Measurements from ENCODE around the gene ZEB1.
"Not testable (repeated sequence)": the region's sequence is repeated elsewhere in the genome, so short reads cannot be mapped to it uniquely, and the experiment has no call there.

The ZEB1 gene

DNA sequence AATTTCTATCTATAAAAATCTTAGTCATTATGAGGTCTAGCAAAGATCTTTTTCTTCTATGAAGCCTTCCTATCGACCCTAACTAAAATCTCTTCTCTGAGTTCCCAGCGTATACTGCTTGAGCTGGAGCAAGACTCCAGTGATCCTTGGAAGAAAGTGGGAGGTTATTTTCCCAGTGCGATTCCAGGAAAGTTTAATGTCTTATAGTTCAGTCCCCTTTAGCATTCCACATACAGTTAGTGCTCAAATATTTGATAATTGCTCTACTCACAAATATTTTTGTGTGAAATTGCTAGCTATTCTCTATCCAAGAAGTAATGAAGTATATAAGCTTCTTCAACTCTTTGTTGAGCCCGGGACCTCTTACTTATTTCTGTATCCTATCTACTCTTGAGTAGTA, 47.7 kb downstream of the ZEB1 start:
- DNase-seq (ENCODE audit: low spot score): no peak

DNA sequence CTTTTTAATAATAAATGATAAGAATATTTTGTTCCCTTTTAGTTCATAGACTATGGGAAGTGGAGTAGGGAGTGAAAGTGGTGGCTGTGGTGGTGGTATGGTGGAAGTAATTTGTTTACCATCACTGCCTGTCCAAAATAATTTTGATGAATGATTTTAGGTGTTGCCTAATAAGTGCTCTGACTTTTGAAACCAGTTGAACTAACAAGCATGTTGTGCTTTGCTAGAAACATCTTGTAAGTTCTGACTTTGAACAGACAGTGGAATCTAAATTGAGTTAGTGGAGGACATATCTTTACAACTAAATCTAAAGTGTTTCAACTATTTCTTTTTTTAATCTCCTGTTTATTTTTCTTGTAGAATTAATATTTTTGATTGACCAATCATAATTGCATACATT, 49.7 kb downstream of the ZEB1 start:
- no peak for DNase-seq (ENCODE audit: low spot score)

DNA sequence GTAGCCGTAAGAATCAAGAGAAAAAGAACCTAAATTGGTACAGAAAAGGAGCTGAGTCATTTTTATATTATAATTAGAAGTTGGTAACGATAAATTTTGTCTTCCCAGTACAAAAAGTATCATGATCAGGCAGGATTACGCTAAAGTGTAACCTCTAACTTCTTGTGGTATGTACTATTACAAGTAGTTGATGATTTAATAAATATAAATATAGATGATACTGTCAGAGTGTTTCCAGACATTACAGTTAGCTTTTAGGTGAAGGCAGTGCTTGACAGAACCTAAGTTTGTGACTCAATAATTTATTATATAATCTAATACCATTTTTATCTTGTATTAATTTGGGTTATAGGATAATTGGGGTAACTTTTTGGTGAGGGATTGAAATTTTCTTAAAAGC, 53.4 kb downstream of the ZEB1 start:
- no peak for DNase-seq (ENCODE audit: low spot score)

DNA sequence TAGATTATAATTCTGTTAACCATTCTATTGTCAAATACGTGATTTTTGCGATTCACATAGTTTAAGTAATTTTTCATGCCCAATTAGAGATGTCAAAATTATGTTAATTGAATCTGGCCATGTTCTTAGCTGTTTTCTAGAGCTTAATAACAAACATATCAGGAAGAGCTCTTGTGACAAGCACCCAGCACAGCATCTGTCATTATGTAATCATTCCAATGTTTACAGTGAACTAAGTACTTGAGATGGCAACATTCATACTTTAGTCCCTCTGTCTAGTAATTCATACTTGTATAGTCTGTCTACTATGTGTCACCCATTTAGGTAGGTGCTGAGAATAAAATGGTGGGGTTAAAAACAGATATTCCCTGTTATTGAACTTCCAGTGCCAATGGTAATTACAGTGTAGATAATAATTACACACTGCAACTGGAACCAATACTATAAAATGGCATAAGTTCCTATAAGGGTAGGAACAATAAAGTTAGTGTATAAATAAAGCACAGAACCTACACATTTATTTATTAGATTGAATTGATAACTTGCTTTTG, 55.2 kb downstream of the ZEB1 start:
- DNase-seq (ENCODE audit: low spot score): no peak

DNA sequence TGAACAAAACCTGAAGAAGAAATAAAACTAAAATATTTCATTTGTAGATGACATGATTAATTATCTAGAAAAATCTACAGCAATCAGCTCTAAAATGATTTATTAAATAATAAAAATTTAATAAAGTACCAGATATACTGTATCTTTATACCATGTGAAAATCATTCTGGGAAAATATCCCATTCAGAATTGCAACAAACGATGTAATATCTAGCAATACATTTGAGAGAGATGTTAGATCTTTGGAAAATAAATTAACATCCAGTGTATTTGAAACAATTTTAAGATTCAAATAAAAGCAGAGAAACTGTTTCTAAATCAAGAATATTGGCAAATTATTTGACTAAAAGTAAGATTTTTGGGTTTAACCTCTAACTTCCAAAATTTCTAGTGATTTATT, 62.2 kb downstream of the ZEB1 start:
- DNase-seq (ENCODE audit: low spot score): no peak

DNA sequence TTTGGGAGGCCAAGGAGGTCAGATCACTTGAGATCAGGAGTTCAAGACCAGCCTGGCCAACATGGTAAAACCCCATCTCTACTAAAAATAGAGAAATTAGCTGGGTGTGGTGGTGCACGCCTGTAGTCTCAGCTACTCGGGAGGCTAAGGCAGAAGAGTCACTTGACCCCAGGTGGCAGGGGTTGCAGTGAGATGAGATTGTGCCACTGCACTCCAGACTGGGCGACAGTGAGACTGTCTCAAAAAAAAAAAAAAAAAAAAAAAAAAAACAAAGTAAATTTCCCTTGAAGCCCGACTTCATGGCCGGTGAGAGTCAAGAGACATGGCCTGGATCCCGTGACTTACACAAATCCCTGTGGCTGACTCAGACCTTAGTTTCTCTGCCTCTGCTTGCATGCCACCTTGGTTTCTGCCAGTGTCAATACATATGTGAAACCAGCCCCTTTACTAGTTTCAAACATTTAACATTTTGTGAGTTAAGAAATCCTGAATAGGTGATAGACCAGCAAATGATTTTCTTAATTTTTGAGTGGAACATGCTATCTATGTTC, 62.8 kb downstream of the ZEB1 start:
- DNase-seq (ENCODE audit: low spot score): no peak

DNA sequence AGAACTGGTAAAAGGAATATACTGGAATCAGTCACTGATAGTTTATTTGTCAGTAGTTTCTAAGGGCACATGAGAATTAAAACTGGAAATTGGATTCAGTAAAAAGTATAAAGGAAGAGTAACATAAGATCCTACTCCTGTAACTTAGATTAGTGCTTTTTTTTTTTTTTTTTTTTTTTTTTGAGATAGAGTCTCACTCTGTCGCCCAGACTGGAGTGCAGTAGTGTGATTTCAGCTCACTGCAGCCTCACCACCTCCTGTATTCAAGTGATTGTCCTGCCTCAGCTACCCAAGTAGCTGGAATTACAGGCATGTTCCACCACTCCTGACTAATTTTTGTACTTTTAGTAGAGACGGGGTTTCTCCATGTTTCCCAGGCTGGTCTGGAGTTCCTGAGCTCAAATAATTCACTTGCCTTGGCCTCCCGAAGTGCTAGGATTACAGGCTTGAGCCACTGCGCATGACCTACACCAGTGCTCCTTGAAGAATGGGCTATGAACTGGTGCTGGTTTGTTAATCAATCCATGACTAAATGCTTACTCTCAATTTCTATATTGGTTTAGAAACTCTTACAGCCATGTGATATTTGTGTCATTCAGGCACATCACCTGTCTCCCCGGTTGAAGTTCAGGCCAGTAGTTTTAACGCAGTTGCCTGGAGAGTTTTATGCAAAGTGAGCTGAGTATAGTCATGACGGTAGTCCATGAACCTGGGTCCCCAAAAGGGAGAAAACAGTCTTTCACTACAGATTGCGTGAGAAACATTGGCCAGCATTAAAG, 65.0 kb downstream of the ZEB1 start:
- no peak for DNase-seq (ENCODE audit: low spot score)

DNA sequence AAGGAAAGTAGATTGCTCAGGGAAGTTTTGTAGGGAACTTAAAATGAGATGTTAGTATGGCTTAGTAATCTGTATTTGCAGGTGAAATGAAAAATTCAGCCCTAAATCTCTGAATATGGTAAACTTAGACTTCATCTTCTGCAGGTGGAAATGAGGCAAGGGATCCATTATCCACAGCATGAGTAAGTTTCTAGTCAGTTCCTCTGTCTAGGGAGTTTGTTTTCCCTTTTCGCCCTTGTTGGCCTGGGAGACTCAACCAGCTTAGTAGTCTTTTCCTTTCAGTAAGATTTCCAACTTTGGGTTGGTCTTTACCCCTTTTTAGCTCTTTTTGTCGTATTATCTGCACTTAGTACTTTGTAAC, 65.6 kb downstream of the ZEB1 start:
- no peak for DNase-seq (ENCODE audit: low spot score)

DNA sequence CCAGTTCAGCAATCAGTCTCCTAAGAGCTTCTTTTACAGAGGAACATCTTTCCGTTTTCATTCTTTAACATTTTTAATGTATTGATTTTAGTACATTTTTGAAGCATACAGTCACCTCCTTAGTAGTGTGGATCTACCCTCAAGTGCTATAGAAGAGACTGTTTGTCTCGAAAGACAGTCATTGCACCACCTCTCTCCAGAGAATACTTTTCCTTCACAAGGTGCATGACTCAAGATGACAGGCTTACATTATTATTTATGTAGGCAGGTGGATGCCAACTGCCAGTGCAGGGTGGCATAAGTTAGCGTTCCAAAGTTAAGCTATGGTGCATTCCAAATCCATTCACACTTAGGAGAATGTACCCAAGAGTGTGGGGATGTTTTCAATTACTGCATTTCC, 71.8 kb downstream of the ZEB1 start:
- DNase-seq (ENCODE audit: low spot score): no peak

DNA sequence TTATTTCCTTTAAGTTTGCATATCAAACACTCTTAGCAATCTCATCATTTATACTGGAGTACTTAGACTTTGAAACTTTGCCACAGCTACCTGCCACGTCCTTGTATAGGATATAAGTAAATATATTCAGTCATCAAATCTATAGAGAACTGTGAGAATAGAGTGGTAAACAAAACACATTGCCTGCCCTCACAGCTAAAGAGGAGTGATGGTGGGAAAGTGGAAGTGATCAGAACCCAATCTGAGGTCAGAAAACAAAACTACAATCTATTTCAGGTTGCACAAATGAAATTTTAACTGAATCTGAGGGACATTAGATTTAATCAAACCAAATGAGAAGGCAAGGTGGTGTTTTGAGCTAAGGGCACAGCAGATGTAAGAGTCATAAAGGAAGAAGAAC, 74.8 kb downstream of the ZEB1 start:
- DNase-seq (ENCODE audit: low spot score): no peak

DNA sequence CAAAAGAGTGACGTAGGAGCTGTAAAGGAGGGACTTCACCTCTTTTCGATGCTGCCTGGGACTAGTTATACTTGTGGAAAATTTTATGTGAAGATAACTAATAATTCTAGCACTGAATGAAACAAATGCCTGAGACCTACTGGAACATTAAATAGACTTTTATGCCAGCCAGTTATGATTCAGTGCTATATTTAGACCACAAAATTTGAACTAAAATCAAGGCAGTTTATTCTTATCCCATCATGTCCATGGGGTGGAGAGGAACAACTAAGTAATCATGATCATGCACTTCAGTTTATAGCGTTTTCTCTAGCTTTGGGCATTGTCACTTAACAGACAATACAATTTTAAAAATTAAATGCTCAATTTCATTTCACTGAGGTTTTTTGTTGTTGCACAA, 76.7 kb downstream of the ZEB1 start:
- DNase-seq (ENCODE audit: low spot score): no peak

DNA sequence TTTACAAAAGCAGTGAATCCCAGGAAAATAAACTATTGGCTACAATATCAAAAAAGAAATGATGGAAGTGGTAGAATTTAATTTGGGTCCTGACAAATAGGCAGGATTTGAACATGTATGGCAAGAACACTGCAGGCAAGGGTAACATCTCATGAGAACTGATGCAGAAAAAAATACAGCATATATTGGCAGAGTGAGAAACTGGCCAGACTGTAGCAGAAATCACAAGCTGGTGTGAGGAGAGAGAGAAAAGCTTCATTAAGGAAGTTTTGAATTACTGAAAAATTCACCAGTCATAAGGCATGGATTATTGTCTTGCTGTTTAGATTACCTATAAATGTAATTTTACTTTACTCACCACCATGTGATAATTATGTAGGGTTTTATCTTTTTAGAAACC, 77.4 kb downstream of the ZEB1 start:
- no peak for DNase-seq (ENCODE audit: low spot score)

DNA sequence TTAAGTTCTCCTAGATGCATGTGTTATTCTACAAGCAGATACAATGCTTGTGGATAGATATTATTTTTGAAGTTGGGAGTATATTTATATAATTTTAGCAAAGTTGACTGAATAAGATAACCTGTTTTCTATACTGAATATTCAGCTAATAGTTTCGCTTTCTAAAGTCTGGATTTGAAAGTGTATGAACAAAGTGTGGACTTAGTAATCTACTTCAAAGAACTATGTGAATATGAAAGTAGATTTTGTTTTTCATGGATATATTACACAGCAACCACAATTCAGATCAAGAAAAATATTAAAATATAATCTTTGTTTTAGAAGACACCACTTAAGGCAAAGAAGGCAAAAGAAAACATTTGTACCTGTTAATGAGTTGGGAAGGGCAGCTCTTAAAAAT, 78.8 kb downstream of the ZEB1 start:
- no peak for DNase-seq (ENCODE audit: low spot score)

DNA sequence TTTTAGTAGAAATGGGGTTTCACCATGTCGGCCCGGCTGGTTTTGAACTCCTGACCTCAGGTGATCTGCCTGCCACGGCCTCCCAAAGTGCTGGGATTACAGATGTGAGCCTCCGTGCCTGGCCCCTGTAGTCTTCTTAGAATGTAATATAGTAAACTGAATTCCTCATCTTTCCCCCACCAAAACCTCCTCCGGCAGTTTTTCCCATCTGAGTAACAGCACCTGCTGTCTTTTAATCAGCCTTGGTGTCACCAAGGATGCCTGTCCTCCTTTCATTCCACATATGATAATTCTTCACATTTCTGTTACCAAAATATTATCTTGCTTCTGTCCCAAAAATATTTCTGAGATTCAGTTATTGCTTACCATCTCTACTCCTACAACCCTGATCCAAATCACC, 80.2 kb downstream of the ZEB1 start:
- no peak for DNase-seq (ENCODE audit: low spot score)

DNA sequence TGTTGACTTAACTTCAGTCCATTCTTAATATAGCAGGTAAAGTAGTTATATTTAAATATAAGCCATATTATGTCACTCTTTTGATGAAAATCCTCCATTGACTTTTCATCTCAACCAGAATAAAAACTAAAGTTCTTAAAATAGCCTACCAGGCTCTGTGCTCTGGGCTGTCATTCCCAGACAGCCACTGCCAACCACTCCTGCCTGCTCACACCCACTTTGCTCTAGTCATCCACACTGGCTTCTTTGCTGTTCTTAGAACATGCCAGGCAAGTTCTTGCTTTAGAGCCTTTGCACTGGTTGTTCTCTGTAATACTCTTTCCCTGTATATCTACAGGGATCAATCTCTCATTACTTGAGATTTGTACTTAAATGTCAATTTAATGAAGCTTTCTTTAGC, 80.6 kb downstream of the ZEB1 start:
- peak; percentile 22 for DNase-seq (ENCODE audit: low spot score)

DNA sequence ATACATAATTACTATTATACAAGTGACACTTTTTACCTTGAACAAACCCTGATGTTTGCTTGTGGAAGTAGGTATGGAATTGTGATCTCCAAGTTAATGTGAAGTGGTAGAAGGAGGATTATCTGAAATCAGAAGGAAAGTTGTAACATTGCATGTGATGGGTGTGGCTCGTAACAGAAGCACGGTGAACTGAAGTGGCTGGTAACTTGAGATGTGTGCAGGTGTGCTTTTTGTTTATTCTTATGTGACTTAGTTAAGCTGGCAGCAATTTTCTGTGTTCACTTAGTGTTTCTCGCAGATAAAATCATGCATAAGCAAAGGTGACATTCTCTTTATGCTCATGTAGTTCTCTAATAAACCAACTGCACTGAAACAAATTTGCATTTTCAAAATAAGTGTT, 82.3 kb downstream of the ZEB1 start:
- no peak for DNase-seq (ENCODE audit: low spot score)

DNA sequence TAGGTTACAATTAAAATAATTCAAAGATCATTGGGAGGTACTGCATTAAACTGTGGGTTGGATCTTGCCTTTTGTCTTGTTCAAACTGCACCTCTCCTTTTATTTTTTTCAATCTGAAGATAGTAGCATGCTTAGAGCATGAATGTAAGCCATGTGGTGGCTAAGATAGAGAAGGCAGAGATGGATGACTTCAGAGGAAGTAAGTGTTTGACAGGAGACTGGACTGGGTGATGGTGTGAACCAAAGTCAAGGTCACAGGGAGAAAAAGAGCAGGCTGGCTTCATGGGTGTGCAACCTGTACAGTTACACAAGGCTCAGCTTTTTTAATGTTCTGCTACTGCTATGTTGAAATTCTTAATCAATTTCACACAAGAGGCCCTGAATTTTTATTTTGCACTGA, 85.6 kb downstream of the ZEB1 start:
- DNase-seq (ENCODE audit: low spot score): no peak

DNA sequence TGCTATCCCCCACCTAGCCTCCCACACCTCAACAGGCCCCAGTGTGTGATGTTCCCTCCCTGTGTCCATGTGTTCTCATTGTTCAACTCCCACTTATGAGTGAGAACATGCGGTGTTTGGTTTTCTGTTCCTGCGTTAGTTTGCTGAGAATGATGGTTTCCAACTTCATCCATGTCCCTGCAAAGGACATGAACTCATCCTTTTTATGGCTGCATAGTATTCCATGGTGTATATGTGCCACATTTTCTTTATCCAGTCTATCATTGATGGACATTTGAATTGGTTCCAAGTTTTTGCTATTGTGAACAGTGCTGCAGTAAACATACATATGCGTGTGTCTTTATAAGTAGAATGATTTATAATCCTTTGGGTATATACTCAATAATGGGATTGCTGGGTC, 86.8 kb downstream of the ZEB1 start:
- DNase-seq (ENCODE audit: low spot score): not testable (repeated sequence)

DNA sequence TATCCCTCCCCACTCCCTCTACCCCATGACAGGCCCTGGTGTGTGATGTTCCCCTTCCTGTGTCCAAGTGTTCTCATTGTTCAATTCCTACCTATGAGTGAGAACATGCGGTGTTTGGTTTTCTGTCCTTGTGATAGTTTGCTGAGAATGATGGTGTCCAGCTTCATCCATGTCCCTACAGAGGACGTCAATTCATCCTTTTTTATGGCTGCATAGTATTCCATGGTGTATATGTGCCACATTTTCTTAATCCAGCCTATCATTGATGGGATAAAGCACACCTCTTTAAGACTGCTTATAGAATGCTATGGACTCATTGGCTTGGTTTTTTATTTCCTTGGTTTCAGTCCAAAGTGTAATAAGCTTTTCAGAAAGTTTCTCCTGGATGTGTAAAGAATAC, 93.4 kb downstream of the ZEB1 start:
- DNase-seq (ENCODE audit: low spot score): not testable (repeated sequence)

DNA sequence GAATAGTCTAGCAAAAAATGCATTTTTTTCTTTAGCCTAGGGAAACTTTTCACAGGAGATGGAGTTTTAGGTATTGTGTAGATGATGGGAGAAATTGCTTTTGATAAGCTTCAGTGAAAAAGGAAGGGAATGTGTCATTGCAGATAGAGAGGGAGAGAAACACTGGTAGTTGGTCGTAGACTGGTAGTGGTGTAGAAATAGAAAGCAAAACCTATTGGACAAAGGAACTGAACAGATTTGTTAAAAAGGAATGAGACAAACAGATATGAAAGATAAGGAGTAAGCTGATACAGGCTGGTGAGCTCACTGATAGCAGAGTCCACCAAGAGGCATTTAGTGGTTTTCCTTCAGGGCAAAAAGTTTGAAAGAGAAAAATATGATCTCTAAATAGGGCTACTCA, 94.3 kb downstream of the ZEB1 start:
- no peak for DNase-seq (ENCODE audit: low spot score)

DNA sequence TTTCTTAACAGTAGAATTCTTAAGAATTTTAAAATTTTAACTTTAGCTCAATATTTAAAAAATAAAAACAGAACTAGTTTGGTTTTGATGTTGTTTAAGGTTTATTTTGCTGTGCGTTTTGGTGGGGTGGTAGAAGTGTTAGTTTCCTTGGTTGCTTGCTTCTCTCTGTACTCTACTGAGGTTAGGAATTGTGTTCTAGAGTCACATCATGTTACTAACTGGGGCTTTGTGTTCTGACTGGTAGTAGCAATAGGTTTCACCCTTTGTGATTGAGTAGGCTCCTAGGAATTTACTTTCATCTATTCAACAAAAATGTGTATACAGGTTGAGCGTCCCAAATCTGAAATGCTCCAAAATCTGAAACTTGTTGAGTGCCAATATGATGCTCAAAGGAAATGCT, 99.5 kb downstream of the ZEB1 start:
- no peak for DNase-seq (ENCODE audit: low spot score)

DNA sequence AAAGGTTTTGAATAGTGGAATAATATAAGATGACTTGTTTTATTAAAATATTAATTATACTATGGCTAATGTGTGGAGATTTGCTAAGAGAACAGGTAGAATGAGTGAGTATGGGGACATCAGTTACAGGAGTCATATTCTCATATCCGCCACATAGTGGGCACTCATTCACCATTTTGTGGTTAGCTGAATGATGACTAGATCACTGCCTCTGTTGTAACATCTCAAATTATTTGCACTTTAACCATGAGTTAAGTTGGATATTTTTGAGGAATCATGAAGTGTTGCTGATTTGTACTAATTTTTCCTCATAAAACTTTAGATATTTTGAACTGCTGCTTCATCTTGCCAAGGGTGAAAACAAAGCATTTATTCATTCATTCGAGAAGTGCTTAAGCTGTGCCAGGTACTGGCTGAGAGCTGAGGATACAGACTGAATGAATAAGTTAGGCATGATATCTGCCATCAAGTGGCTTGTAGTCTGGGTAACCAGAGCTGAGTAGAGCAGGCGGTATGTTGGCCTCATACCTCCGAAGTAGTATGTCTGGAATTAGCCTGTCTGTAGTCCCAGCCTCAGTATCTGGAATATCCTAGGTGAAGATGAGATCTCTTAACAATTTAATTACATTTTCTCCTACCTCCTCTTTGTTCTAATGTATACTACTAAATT, 100.5 kb downstream of the ZEB1 start:
- DNase-seq (ENCODE audit: low spot score): peak; percentile 26

DNA sequence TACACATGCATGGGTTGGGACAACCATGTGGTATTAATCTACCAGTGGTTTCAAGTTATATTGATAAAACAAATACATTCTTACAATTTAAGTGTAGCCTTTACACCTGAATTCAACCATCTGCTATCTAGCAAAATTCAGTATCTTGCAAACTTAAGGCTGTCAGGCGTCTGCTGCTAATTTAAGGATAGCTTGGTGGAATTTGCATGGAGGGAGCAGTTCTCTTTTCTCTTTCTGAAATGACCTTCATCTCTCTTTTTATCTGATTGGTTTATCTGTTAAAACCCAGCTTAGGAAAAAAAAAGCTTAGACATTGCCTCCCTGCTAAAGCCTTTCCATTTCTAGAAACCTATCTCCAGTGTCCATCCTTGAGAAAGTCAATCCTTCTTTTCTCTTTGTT, 102.3 kb downstream of the ZEB1 start:
- DNase-seq (ENCODE audit: low spot score): no peak

DNA sequence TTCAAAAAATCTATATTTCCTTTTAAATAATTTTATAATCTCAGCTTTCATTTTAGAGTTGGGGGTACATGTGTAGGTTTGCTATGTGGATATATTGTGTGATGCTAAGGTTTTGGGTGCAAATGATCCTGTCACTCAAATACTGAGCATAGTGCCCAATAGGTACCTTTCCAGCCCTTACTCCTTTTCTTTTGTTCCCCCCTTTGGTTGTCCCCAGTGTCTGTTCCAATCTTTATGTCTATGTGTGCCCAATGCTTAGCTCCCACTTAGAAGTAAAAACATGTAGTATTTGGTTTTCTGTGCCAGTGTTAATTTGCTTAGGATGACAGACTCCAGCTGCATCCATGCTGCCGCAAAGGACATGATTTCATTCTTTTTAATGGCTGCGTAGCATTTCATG, 103.6 kb downstream of the ZEB1 start:
- DNase-seq (ENCODE audit: low spot score): no peak
